Measurements from ENCODE around the gene IRX2.
A peak's percentile ranks its signal among the peaks of the same experiment; 100 is the strongest.

IRX2 gene

GRCh38 chr5:2751592-2752021 lies at the start of gene IRX2:
Gene IRX2, minus strand, starts transcription at chr5:2751677. Its CDS starts 264 bp downstream, at chr5:2751413.
- Histone ChIP-seq H3K27ac (peak within 1 kb of the TSS in 1 of 2 donors; percentile 50), H3K27me3 (peaks cover 0 to 95% of the 10 kb centered on the region in 2 donors)

GRCh38 chr5:2800035-2800434 lies 48.6 kb upstream of the IRX2 start:
- Histone ChIP-seq H3K27ac (no peak overlapping the region), H3K36me3 (no peaks in the 10 kb centered on the region), H3K4me1 (no peaks in the 10 kb centered on the region), H3K4me3 (no peak overlapping the region), H3K9me3 (no peaks in the 10 kb centered on the region), H3K27me3 (no peaks in the 10 kb centered on the region)
- intact Hi-C loops (cut with DNase I; ENCODE audit: low total_unique reads) = no loop called here
- TF ChIP-seq, protein P1, sequence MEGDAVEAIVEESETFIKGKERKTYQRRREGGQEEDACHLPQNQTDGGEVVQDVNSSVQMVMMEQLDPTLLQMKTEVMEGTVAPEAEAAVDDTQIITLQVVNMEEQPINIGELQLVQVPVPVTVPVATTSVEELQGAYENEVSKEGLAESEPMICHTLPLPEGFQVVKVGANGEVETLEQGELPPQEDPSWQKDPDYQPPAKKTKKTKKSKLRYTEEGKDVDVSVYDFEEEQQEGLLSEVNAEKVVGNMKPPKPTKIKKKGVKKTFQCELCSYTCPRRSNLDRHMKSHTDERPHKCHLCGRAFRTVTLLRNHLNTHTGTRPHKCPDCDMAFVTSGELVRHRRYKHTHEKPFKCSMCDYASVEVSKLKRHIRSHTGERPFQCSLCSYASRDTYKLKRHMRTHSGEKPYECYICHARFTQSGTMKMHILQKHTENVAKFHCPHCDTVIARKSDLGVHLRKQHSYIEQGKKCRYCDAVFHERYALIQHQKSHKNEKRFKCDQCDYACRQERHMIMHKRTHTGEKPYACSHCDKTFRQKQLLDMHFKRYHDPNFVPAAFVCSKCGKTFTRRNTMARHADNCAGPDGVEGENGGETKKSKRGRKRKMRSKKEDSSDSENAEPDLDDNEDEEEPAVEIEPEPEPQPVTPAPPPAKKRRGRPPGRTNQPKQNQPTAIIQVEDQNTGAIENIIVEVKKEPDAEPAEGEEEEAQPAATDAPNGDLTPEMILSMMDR (IDR thresholded peaks at IDR 0.05) = no peak
- DNase-seq = no peak

More at GRCh38 chr5:2751592-2752021, at the start of gene IRX2:
- Histone ChIP-seq H3K4me1 (peaks cover 0 to 63% (median 57%) of the 10 kb centered on the region in 4 donors), H3K36me3 (no peaks in the 10 kb centered on the region), H3K4me3 (peak within 1 kb of the TSS; percentile 41 to 59), H3K9me3 (no peaks in the 10 kb centered on the region)
- TF ChIP-seq, protein P1 (IDR thresholded peaks at IDR 0.05) = no peak
- intact Hi-C loops (cut with DNase I; ENCODE audit: low total_unique reads) = no loop called here
- no peak for DNase-seq

- Histone ChIP-seq H3K36me3 (no peaks in the 10 kb centered on the region), H3K27me3 (no peaks in the 10 kb centered on the region), H3K4me1 (no peaks in the 10 kb centered on the region), H3K27ac (no peak overlapping the region), H3K4me3 (no peak overlapping the region), H3K9me3 (no peaks in the 10 kb centered on the region)
- intact Hi-C loops (cut with DNase I; ENCODE audit: low total_unique reads) = no loop called here
- no peak for DNase-seq
- TF ChIP-seq, protein P1 (IDR thresholded peaks at IDR 0.05) = no peak
These were observed 46.5 kb upstream of the IRX2 start for GRCh38 chr5:2797981-2798380.

- intact Hi-C loops (cut with DNase I; ENCODE audit: low total_unique reads) = no loop called here
- Histone ChIP-seq H3K4me1 (no peaks in the 10 kb centered on the region), H3K9me3 (no peaks in the 10 kb centered on the region), H3K4me3 (no peak overlapping the region), H3K36me3 (no peaks in the 10 kb centered on the region), H3K27me3 (no peaks in the 10 kb centered on the region), H3K27ac (no peak overlapping the region)
- TF ChIP-seq, protein P1 (IDR thresholded peaks at IDR 0.05) = no peak
- no peak for DNase-seq
These were observed 45.7 kb upstream of the IRX2 start for GRCh38 chr5:2797160-2797559.

DNA sequence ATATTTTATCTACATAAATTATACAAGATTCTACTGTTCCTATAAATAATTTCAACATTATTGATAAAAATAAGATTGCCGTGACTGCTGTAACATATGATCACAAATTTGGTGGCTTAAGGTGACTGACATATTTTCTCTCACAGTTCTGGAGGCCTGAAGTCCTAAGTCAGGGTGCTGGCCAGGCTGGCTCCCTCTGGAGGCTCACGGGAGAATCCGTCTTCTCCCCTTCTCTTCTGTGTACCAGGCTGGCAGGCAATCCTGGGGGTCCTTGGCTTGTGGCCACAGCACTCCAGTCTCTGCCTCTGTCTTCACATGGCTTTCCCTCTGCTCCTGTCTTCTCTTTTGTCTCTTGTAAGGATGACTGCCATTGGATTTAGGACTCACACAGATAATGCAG lies 31.7 kb upstream of the IRX2 start:
- H3K9me3 ChIP-seq = no peaks in the 10 kb centered on the region
- H3K27me3 ChIP-seq = no peaks in the 10 kb centered on the region
- no peak overlapping the region for H3K4me3 ChIP-seq
- DNase-seq = no peak
- intact Hi-C loops (cut with DNase I; ENCODE audit: low total_unique reads) = no loop called here
- H3K4me1 ChIP-seq = peaks cover 0 to 4% (median 0%) of the 10 kb centered on the region in 4 donors
- H3K36me3 ChIP-seq = no peaks in the 10 kb centered on the region
- TF ChIP-seq, protein P1 (IDR thresholded peaks at IDR 0.05) = no peak
- H3K27ac ChIP-seq = no peak overlapping the region

DNA sequence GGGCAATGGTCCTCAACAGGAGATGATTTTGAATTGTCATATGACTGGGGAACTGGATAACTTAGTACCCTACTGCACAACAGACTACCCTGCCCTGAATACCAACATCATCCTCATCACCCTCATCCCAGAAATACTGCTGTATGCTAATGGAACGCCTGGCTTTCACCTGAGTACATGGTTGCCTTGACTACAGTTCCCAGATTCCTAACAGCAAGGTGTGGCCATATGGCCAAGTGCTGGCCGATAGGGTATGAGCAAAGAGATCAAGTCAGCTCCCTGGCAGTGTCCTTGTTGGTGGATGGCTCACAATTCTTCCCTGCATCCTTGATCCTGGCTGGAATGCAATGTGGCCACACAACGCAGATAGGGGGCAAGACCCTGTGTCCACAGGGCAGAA lies 31.2 kb upstream of the IRX2 start:
- H3K27ac ChIP-seq = no peak overlapping the region
- no peaks in the 10 kb centered on the region for H3K9me3 ChIP-seq
- H3K27me3 ChIP-seq = no peaks in the 10 kb centered on the region
- peaks cover 0 to 4% (median 0%) of the 10 kb centered on the region in 4 donors for H3K4me1 ChIP-seq
- TF ChIP-seq, protein P1 (IDR thresholded peaks at IDR 0.05) = no peak
- H3K36me3 ChIP-seq = no peaks in the 10 kb centered on the region
- no peak overlapping the region for H3K4me3 ChIP-seq
- intact Hi-C loops (cut with DNase I; ENCODE audit: low total_unique reads) = no loop called here
- DNase-seq = no peak
